ENCODE data around the gene ULBP1.
A peak's percentile ranks its signal among the peaks of the same experiment; 100 is the strongest.
"Not testable (repeated sequence)": the region's sequence is repeated elsewhere in the genome, so short reads cannot be mapped to it uniquely, and the experiment has no call there.

ULBP1 gene

DNA sequence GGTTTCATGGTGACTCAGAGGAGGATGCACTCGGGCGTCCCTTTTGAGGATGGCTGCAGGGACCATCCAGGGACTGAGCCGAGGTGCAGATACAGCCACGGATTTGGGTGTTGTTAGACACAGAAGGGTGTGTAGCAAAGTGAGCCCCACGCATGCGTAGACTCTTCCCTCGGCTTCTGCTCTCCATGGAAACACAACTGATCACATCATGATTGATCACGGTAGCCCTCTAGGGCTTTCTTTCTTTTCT is 606 bp upstream of the ULBP1 start:
- Histone ChIP-seq H3K27ac (ENCODE audit: low read length) (no peak overlapping the region), H3K27me3 (ENCODE audit: control insufficient read depth in 1 of 2, insufficient read depth in 2 of 2, low read length in 2 of 2) (peaks cover 46 to 57% of the 10 kb centered on the region in 2 donors), H3K36me3 (ENCODE audit: control insufficient read depth in 2 of 2, insufficient read depth in 2 of 2, low read length in 2 of 2) (no peaks in the 10 kb centered on the region), H3K9me3 (ENCODE audit: control insufficient read depth in 2 of 2, low read length in 2 of 2) (no peaks in the 10 kb centered on the region), H3K4me3 (ENCODE audit: low read length in 2 of 2) (peak overlapping the region; percentile 45 to 68), H3K4me1 (ENCODE audit: control insufficient read depth, insufficient read depth, low read length) (peaks cover 18% of the 10 kb centered on the region), H3K9ac (ENCODE audit: low read length in 2 of 2) (no peak overlapping the region)

DNA sequence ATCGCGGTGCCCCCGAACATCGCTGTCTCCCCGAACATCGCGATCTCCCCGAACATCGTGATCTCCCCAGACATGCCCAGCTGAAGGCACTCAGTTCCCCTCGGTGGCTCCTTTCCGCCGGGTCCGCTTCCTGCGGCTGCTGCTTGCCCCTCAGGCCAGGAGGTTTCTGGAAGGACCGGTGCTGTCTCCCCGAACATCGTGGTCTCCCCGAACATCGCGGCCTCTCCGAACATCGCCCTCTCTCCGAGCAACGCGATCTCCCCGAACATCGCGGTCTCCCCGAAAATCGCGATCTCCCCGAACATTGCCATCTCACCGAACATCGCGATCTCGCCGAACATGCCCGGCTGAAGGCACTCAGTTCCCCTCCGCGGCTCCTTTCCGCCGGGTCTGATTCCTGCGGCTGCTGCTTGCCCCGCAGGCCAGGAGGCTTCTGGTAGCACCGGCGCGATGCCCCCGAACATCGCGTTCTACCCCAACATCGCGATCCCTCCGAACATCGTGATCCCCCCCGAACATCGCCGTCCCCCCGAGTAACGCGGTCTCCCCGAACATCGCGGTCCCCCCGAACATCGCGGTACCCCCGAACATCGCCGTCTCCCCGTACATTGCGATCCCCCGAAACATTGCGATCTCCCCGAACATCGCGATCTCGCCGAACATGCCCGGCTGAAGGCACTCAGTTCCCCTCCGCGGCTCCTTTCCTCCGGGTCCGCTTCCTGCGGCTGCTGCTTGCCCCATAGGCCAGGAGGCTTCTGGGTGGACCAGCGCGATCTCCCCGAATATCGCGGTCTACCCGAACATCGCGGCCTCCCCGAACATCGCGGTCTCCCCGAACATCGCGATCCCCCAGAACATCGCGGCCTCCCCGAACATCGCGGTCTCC is 808 bp downstream of the ULBP1 start:
- H3K4me1 ChIP-seq (ENCODE audit: control insufficient read depth, insufficient read depth, low read length) = peaks cover 18% of the 10 kb centered on the region

DNA sequence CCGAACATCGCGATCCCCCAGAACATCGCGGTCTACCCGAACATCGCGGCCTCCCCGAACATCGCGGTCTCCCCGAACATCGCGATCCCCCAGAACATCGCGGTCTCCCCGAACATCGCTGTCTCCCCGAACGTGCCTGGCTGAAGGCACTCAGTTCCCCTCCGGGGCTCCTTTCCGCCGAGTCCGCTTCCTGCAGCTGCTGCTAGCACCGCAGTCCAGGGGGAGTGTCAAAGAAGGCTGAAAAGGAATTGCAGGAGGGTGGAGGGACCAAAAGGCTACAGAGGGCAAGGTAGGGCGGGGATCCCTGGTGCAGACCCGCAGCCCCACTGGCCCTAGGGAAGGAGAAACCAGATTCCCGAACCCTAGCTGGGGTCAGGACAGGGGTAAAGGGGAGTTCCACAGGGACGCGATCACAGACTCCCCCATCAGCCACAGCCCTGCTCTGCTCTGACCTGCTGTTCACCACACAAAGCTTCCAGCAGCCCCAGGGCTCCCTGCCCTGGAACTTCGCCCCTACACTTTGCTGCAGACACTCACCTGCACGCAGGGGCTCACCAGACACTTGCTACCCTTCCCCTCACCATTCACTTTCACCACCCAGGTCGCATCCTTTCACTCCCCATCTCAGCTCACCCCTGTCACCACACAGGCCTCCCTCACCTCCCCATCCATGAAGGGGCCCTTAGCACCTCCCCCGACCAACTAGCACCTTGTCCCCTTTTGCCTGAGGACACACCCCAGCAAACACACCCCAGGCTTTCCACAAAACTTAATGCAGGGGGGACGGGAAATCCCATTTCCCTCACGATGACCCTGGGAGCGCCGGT is 1.7 kb downstream of the ULBP1 start:
- Histone ChIP-seq H3K27me3 (ENCODE audit: control insufficient read depth in 1 of 2, insufficient read depth in 2 of 2, low read length in 2 of 2) (peaks cover 44 to 68% of the 10 kb centered on the region in 2 donors), H3K4me3 (ENCODE audit: low read length in 2 of 2) (peak overlapping the region; percentile 45 to 68), H3K9ac (ENCODE audit: low read length in 2 of 2) (no peak overlapping the region), H3K4me1 (ENCODE audit: control insufficient read depth, insufficient read depth, low read length) (peaks cover 18% of the 10 kb centered on the region), H3K36me3 (ENCODE audit: control insufficient read depth in 2 of 2, insufficient read depth in 2 of 2, low read length in 2 of 2) (no peaks in the 10 kb centered on the region), H3K9me3 (ENCODE audit: control insufficient read depth in 2 of 2, low read length in 2 of 2) (no peaks in the 10 kb centered on the region), H3K27ac (ENCODE audit: low read length) (no peak overlapping the region)

More for the DNA sequence above, 808 bp downstream of the ULBP1 start:
- no peaks in the 10 kb centered on the region for H3K9me3 ChIP-seq (ENCODE audit: control insufficient read depth in 2 of 2, low read length in 2 of 2)
- H3K4me3 ChIP-seq (ENCODE audit: low read length in 2 of 2) = peak overlapping the region; percentile 45 to 68
- no peaks in the 10 kb centered on the region for H3K36me3 ChIP-seq (ENCODE audit: control insufficient read depth in 2 of 2, insufficient read depth in 2 of 2, low read length in 2 of 2)
- H3K27me3 ChIP-seq (ENCODE audit: control insufficient read depth in 1 of 2, insufficient read depth in 2 of 2, low read length in 2 of 2) = peaks cover 43 to 63% of the 10 kb centered on the region in 2 donors
- H3K27ac ChIP-seq (ENCODE audit: low read length) = no peak overlapping the region
- no peak overlapping the region for H3K9ac ChIP-seq (ENCODE audit: low read length in 2 of 2)

DNA sequence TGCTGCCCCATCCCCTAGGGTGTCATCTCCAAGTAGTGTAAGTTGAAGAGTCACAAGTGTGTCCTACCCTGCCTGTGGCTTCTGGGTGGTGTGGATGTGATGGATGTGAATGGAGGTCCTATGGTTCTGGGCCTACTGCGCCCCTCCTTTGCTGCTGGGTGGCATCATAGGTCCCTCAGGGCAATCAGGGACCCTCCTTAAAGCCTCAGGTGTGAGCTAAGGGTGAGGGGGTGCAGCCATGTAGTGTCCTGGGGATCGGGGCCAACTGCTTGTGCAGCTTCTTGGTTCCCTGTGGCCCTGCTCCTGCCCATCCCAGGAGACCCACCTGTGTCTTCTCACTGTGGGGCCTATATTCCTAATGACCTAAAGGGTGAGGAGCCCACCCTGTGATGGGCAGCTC is 2.6 kb downstream of the ULBP1 start:
- peaks cover 18% of the 10 kb centered on the region for H3K4me1 ChIP-seq (ENCODE audit: control insufficient read depth, insufficient read depth, low read length)
- H3K4me3 ChIP-seq (ENCODE audit: low read length in 2 of 2); H3K9ac ChIP-seq (ENCODE audit: low read length in 2 of 2); H3K36me3 ChIP-seq (ENCODE audit: control insufficient read depth in 2 of 2, insufficient read depth in 2 of 2, low read length in 2 of 2); H3K9me3 ChIP-seq (ENCODE audit: control insufficient read depth in 2 of 2, low read length in 2 of 2); H3K27ac ChIP-seq (ENCODE audit: low read length): not testable (repeated sequence)
- peaks cover 42 to 67% of the 10 kb centered on the region in 2 donors for H3K27me3 ChIP-seq (ENCODE audit: control insufficient read depth in 1 of 2, insufficient read depth in 2 of 2, low read length in 2 of 2)

DNA sequence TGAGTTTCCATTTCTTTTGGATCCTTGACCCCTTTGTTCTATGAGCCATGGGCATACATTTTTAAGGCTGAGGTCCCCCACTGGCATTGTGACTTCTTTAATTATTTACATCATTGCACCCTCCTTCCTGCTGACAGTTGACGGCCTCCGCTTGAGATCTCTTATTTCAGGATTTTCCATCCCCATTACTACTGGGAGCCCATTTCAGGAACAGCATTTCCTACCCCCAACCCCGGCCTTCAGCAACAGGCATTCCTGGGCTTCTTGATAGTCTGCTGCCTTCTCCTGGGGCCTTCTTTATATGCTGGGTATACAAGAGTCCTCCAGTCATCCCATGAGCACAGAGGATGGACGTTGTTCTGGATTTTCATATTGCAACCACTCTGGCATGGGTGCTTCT is 3.8 kb downstream of the ULBP1 start:
- no peak overlapping the region for H3K4me3 ChIP-seq (ENCODE audit: low read length in 2 of 2)
- no peak overlapping the region for H3K9ac ChIP-seq (ENCODE audit: low read length in 2 of 2)
- peaks cover 18% of the 10 kb centered on the region for H3K4me1 ChIP-seq (ENCODE audit: control insufficient read depth, insufficient read depth, low read length)
- no peaks in the 10 kb centered on the region for H3K36me3 ChIP-seq (ENCODE audit: control insufficient read depth in 2 of 2, insufficient read depth in 2 of 2, low read length in 2 of 2)
- no peak overlapping the region for H3K27ac ChIP-seq (ENCODE audit: low read length)
- H3K27me3 ChIP-seq (ENCODE audit: control insufficient read depth in 1 of 2, insufficient read depth in 2 of 2, low read length in 2 of 2) = peaks cover 43 to 56% of the 10 kb centered on the region in 2 donors
- no peaks in the 10 kb centered on the region for H3K9me3 ChIP-seq (ENCODE audit: control insufficient read depth in 2 of 2, low read length in 2 of 2)

DNA sequence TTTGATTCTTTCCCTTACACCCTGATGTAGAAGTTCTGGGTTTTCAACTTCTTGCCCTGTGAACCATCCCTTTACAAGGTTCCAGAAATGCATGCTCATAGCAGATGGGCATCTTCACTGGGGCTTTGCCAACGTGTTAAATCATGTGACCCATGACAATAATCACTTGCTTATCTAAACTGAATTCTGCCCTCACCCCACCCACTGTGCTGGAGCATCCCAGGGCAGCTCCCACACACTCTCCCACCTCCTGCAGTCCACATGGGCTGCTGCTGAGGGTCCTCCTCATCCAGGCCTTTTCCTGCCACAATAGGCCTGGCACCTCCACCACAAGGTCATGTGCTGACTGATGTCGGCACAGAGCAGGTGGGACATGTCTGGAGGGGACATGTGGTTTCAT is 4.3 kb downstream of the ULBP1 start:
- Histone ChIP-seq H3K4me1 (ENCODE audit: control insufficient read depth, insufficient read depth, low read length) (peaks cover 18% of the 10 kb centered on the region), H3K27me3 (ENCODE audit: control insufficient read depth in 1 of 2, insufficient read depth in 2 of 2, low read length in 2 of 2) (peaks cover 40 to 52% of the 10 kb centered on the region in 2 donors)
- H3K9me3 ChIP-seq (ENCODE audit: control insufficient read depth in 2 of 2, low read length in 2 of 2); H3K27ac ChIP-seq (ENCODE audit: low read length); H3K36me3 ChIP-seq (ENCODE audit: control insufficient read depth in 2 of 2, insufficient read depth in 2 of 2, low read length in 2 of 2); H3K9ac ChIP-seq (ENCODE audit: low read length in 2 of 2); H3K4me3 ChIP-seq (ENCODE audit: low read length in 2 of 2): not testable (repeated sequence)

DNA sequence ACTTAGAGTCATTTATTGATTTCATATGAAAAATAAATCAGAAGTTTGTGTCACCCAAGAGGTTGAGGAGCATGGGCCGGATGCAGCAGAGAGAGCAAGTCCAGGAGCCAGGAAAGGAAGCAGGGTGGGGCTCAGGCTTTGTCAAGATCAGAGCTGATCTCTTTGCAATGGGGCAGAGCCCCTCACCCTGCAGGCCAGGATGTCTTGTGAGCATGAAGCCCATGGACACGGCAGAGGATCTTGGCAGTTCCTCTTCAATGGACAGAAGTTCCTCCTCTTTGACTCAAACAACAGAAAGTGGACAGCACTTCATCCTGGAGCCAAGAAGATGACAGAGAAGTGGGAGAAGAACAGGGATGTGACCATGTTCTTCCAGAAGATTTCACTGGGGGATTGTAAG is 5.2 kb downstream of the ULBP1 start:
- H3K4me1 ChIP-seq (ENCODE audit: control insufficient read depth, insufficient read depth, low read length) = peaks cover 15% of the 10 kb centered on the region
- not testable (repeated sequence) for H3K27ac ChIP-seq (ENCODE audit: low read length); H3K4me3 ChIP-seq (ENCODE audit: low read length in 2 of 2); H3K9ac ChIP-seq (ENCODE audit: low read length in 2 of 2); H3K36me3 ChIP-seq (ENCODE audit: control insufficient read depth in 2 of 2, insufficient read depth in 2 of 2, low read length in 2 of 2); H3K9me3 ChIP-seq (ENCODE audit: control insufficient read depth in 2 of 2, low read length in 2 of 2)
- peaks cover 34 to 47% of the 10 kb centered on the region in 2 donors for H3K27me3 ChIP-seq (ENCODE audit: control insufficient read depth in 1 of 2, insufficient read depth in 2 of 2, low read length in 2 of 2)

DNA sequence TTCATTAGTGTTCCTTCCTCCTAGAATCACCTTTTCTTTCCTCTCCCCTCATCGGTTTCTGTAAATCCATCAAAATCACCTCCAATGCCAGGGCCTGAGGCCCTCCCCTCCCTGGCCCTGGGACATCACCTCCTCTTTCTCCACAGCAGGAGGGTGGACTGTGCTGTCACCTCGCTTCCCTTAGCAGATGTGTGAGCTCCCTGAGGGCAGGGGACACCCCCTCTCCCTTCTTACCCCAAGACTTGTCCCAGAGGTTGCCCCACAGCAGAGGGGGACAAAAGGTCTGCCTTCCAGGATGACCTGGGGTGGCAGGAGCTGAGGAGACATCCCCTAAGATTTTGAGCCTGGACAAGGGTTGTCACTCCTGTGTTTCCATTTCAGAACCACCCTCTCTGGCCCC is 5.9 kb downstream of the ULBP1 start:
- Histone ChIP-seq H3K27me3 (ENCODE audit: control insufficient read depth in 1 of 2, insufficient read depth in 2 of 2, low read length in 2 of 2) (peaks cover 30 to 46% of the 10 kb centered on the region in 2 donors), H3K9ac (ENCODE audit: low read length in 2 of 2) (no peak overlapping the region)

DNA sequence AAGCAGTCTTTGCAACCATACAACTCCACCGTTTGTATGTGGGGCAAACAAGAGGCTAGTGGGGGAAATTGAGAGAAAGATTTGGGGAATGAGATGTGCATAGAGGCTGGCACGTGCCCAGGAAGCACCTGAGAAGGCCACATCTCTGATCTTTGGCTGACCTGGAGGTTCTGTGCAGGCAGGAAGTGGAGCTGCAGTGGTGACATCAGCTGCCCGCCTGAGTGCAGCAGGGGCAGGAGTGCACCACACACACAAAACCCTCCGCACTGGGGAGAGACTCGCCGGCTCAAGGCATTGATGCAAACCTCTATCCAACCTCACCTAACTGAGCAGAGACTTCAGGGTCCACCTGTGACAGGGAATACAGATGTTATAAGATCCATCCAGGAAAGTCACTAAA is 10.7 kb downstream of the ULBP1 start:
- H3K4me3 ChIP-seq (ENCODE audit: low read length in 2 of 2); H3K9me3 ChIP-seq (ENCODE audit: control insufficient read depth in 2 of 2, low read length in 2 of 2); H3K27ac ChIP-seq (ENCODE audit: low read length); H3K36me3 ChIP-seq (ENCODE audit: control insufficient read depth in 2 of 2, insufficient read depth in 2 of 2, low read length in 2 of 2); H3K9ac ChIP-seq (ENCODE audit: low read length in 2 of 2); H3K4me1 ChIP-seq (ENCODE audit: control insufficient read depth, insufficient read depth, low read length): not testable (repeated sequence)
- H3K27me3 ChIP-seq (ENCODE audit: control insufficient read depth in 1 of 2, insufficient read depth in 2 of 2, low read length in 2 of 2) = peaks cover 20 to 28% of the 10 kb centered on the region in 2 donors

More for the DNA sequence above, 5.9 kb downstream of the ULBP1 start:
- Histone ChIP-seq H3K4me3 (ENCODE audit: low read length in 2 of 2) (no peak overlapping the region), H3K4me1 (ENCODE audit: control insufficient read depth, insufficient read depth, low read length) (peaks cover 8% of the 10 kb centered on the region), H3K9me3 (ENCODE audit: control insufficient read depth in 2 of 2, low read length in 2 of 2) (no peaks in the 10 kb centered on the region), H3K27ac (ENCODE audit: low read length) (no peak overlapping the region), H3K36me3 (ENCODE audit: control insufficient read depth in 2 of 2, insufficient read depth in 2 of 2, low read length in 2 of 2) (no peaks in the 10 kb centered on the region)

DNA sequence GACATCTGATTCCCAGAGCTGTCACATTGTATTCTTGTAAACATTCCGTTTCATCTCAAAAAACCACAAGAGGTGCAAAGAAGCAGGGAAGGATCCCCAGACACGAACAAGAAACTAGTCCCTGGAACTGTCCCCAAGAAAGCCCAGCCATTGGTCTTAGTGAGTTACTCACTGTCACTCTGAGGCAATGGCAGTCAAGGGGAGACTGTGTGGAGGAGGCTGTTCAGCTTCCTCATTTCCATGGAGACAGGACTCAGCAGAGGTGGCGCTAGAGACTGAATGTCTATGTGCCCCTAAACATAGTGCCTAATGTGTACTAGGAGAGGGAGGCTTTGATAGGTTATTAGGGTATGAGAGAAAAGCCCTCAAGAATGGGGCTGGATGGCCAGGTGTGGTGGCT is 11.1 kb downstream of the ULBP1 start:
- Histone ChIP-seq H3K36me3 (ENCODE audit: control insufficient read depth in 2 of 2, insufficient read depth in 2 of 2, low read length in 2 of 2) (no peaks in the 10 kb centered on the region), H3K27ac (ENCODE audit: low read length) (no peak overlapping the region), H3K9me3 (ENCODE audit: control insufficient read depth in 2 of 2, low read length in 2 of 2) (no peaks in the 10 kb centered on the region), H3K9ac (ENCODE audit: low read length in 2 of 2) (no peak overlapping the region), H3K27me3 (ENCODE audit: control insufficient read depth in 1 of 2, insufficient read depth in 2 of 2, low read length in 2 of 2) (peaks cover 18 to 24% of the 10 kb centered on the region in 2 donors), H3K4me1 (ENCODE audit: control insufficient read depth, insufficient read depth, low read length) (no peaks in the 10 kb centered on the region), H3K4me3 (ENCODE audit: low read length in 2 of 2) (no peak overlapping the region)

DNA sequence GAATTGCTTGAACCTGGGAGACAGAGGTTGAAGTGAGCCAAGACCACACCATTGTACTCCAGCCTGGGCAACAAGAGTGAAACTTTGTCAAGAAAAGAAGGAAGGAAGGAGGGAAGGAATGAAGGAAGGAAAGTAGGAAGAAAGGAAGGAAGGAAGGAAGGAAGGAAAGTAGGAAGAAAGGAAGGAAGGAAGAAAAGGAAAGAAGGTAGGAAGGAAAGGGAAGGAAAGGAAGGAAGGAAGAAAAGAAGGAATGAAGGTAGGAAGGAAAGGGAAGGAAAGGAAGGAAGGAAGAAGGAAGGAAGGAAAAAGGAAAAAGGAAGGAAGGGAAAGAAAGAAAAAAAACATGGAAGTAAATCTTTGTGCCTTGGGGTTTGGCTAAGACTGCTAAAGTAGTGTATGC is 11.7 kb downstream of the ULBP1 start:
- H3K27ac ChIP-seq (ENCODE audit: low read length) = no peak overlapping the region
- H3K9ac ChIP-seq (ENCODE audit: low read length in 2 of 2) = no peak overlapping the region
- no peaks in the 10 kb centered on the region for H3K36me3 ChIP-seq (ENCODE audit: control insufficient read depth in 2 of 2, insufficient read depth in 2 of 2, low read length in 2 of 2)
- no peaks in the 10 kb centered on the region for H3K4me1 ChIP-seq (ENCODE audit: control insufficient read depth, insufficient read depth, low read length)
- H3K4me3 ChIP-seq (ENCODE audit: low read length in 2 of 2) = no peak overlapping the region
- no peaks in the 10 kb centered on the region for H3K9me3 ChIP-seq (ENCODE audit: control insufficient read depth in 2 of 2, low read length in 2 of 2)
- peaks cover 18 to 20% of the 10 kb centered on the region in 2 donors for H3K27me3 ChIP-seq (ENCODE audit: control insufficient read depth in 1 of 2, insufficient read depth in 2 of 2, low read length in 2 of 2)

Measured in stomach smooth muscle (tissue), 2 donors.